Stimulated activated naive CD4-positive, alpha-beta T cell (primary cell): ENCODE measurements around the gene KERA.

Experiments used
- DNase-seq, 6 experiments: peaks; one replicate each; lab custom pipeline; 2025; lab: John Stamatoyannopoulos, UW

Gene KERA

DNA sequence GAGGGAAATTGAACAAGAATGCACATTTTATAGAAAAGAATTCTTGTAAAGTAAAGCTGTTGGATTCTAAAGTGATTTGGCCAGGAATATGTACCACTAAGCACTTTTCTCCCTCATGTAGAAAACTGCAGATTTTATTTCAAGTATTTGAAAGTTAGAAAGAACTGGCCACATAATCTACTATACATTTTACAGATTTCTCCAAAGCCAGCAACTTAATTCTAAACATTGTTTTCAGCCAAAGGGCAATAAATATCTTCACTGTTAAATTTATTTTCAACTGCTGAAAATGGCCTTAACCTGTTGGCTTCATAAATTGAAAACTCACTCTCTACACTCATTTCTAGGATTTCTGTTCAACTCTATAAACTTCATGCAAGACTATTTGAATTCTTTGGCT, 15.6 kb upstream of the KERA start:
- no peak for DNase-seq

DNA sequence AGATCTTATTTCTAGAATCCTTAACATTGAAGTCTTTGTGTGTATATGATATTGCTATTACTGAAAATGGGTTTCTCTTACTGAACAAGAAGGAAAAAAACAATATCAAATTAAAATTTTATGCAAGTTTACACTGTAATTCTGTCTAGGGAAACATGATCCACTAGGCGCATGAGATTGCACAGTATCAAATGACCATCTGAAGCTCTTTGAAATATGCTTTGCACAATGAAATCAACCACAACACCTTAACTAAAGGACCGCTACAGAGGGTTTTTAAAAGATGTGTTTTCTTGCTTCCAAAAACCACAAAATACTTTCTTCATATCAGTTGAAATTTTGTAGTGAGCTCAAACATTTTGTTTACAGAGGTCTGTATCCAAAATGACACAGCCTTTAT, 15.1 kb upstream of the KERA start:
- DNase-seq = no peak

DNA sequence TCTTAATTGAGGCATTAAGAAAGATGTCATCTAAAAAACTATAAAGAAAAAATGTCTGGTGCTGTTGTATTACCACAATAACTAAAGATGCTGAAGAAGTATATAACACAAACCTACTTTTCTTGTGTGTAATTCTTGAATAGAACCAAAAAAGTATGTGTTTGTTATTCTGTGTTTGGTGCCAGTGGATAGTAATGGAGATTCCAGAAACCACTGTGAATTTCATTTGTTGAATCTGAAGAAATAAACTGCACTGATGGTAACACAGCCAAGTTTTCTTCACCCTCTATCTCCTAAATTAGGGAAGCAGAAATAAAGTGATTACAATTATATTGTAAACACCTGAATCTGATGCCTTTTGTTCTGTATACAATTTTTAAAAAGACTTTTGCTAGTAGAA, 13.1 kb upstream of the KERA start:
- no peak for DNase-seq

DNA sequence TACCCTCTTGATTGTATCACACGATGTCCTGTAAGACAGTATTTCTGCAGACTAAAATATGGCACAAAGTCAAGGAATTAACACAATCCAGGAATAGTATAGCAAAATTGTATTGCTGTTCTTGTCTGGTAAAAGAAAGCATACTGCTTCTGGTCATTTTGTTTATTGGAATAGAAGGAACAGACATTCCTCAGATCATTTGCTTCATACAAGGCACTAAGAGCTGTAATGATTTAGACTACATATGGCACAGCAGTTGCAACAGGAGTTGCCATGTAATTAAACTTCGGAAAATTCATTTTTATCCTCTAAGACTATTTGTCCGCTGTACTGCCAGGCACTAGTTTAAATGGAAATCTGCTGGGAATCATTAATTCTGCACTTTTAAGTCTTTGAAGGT, 7.6 kb upstream of the KERA start:
- no peak for DNase-seq

DNA sequence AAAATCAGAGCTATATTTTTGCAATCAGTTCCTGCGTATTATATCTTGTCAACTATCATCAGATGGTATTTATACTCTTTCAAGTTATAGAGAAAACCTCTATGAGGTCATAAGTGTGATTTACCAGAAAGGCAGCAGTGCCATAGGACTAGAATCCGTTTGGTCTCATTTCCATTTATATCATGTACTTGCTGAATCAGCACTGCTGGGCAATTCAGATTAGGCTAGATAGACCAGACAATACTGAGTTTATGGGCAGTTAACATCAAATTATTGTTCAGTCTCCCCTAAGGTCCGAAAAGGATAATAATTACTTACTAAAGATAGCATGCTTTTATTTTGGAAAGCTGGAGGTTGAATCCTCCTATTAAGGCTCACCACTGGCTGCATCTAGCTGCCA, 6.8 kb upstream of the KERA start:
- no peak for DNase-seq

DNA sequence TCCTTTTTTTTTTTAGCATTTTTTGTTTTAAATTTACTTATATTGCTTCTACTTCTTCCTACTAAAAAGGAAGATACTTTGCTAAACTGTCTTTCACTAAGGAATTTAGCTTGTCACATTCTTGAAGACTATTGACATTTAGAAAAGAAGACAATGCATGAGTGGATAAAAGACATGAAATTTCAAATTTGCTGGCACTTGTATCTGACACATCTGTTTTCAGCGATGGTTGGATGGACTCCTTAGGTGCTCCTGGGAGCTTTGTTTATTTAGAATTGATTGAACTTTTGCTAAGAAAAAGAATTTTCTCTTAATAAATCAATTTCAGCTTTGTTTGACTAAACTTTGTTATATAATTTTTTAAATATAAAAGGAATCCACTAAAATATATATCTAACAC, 3.3 kb upstream of the KERA start:
- no peak for DNase-seq

DNA sequence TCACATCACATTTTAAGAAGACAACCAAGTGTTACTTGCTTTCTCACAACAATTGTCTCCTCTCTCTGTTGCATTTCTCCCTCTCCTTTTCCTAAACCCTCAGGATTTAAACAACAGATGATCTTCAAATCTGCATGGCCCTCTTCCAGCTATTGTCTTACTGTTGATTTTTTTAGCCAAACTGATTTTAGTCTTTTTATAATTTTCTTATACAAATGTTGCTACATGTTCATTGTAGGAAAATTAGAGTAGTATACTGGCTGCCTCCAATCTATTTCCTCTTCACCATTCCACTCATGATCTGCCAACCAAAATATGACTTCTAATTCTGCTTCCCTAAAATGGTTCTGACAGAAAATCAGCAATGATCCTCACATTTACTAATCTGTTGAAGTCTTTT, 1.4 kb upstream of the KERA start:
- no peak for DNase-seq

DNA sequence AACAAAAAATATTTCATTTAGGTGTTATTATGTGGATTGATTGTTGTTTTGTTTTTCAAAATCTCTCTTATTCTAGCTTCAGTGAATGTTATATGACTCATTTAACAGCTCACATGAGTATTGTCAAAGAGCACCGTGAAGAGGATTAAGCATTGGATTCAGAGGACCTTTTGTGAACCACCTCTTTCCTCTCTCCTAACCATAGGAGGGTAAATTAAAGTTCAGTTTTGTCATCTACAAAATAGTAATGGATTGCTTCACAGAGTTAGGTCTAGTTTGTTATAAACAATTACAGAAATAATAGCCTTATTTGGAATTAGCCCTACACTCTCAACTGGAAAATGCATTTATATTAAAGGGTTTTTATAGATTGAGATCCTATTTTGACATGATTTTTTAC, 962 bp upstream of the KERA start:
- DNase-seq = no peak

DNA sequence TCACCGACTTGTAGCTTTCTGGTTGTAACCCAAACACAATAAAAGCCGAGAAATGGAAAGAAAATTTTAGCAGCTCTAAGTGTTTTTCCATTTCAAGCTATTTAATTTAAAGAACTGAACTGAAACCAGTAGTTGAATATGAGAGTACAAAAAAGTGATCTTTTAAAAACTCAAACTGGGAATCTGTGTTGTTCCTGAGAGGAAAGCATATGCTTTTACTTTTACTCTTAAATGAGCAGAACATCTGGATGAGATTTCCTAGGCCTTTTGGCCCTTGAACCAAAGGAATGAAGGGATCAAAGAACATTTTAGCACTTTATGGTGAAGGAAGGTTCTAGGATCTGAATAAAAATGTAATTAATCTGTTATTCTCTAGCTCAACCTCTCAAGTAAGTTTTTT, 1.3 kb downstream of the KERA start:
- no peak for DNase-seq

DNA sequence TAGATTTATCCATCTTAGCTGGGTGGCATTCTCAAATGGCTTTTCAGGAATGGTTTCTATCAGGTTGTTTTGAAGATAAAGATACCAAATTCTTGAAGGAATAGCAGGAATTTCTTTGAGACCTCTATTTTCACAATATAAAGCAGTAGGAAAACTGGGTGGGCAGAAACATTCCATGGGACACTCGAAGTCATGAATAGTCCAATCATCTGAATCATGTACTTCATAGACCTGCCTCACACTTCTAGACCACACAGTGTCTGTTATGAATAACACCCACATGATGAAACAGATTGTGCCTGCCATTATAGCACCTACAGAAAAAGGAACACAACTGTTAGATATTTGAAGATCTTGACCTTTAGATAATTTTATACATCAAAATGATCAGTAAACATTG, 1.8 kb downstream of the KERA start:
- DNase-seq = no peak

DNA sequence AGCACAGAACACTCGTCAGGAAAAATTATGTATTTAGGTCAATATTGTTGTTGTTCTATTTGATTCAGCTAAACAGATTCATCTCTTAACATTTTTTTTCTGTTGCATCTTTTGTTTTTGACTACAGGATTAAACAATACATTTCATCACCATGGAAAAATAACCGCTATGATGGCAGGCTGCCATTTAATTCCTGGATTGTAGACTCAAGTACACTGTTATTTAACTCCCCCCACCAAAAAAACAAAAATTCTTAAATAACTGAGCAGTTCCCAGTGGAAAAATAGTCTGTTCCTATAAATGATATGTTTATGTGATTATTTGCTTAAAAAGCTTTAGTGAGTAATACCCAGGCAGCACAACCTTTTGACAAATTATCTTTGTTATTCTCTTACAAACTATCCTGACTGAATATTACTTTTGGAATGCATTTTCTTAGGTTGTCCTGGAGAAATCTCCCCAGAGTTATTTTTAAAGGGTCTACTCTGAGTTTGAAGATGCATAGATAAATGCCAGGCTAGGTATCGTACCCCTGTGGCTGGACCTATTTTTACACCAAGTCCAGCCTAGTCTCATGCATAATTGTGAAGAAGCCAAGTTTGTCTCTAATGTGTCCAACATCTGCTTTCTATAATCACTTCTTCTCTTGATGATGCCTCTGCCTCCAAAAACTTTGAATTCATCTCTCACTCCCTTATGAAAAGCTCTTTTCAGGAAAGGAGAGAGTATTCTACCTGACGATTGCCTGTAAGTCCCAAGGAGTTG, 3.7 kb downstream of the KERA start:
- DNase-seq = no peak

DNA sequence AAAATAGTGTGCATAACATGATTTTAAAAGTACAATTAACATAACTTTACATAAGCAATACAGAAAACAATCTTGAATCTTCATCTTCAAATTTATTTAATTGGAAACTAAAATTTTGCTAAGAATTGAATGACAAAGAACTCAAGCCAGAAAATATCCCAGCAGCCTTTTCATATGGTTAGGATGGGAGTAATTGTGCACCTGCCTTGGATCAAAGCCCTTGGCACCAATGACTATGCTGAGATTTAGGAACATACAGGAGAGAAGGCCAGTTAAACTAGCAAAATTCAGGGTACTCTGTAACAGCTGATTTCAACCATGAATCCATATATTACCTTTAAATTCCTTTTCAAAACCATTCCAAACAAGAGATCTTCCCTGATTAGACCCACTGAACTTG, 5.8 kb downstream of the KERA start:
- DNase-seq = no peak

DNA sequence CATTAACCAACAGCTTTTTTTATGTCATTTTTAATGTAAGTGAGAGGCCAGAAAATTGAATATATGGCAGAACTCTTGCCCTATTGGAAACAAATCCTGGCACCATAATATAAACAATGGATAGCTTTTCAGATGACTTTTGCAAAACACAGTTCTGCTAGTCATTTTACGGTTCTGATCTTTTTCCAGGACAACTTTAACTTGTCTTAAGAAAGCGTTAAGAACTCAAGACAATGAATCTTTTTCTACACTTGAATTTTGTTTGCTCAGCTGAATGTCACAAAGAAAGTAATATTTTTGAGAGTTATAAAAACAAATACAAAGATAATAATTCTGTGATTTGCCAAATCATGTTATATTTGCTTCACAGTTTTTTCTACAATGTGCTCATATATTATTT, 13.2 kb downstream of the KERA start:
- no peak for DNase-seq

DNA sequence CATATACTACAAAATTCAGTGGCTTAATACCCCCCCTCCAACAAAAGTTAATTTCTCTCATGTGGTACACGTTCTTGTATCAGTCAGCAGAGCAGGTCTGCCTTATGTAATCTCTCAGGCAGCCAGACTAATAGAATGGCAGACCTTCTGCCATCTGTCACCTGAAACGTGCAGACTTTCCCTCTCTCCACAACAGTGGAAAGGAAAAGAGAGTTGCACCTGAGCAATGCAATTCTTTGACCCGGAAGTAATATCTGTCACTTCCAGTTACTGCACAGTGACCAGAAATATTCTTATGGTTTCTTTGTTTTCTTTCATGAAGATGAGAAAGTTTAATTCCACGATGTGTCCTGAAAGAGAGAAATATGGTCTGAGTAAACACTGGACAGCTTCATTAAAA, 14.4 kb downstream of the KERA start:
- DNase-seq = no peak

DNA sequence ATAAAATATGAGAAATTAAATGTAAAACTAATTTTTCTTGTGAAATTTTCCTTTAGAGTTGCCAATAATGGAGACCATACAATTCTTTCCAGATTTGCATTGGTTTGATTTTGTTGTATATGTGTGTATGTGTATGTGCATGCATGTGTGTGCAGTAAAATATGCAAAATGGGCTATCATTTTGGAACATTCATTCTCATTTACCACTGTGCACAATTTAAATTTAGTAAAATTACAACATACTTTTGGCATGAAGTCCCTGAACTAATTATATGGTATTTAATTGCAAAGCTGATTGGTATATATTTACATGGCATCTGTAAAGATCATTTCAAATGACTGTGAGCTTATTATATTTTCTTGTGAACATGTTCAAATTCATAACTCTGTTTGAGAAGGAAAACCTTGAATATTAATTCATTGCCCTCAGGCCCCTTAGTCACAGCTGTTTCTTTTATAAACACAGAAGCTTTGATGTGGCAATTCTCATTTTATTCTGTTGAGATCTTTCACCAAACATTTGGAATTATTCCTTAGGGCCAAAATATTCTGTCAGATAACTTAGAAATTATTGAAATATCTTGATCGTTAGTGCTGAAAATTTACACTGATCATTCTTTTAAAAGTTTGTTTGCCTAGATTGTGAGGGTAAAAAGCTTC, 17.6 kb downstream of the KERA start:
- no peak for DNase-seq

DNA sequence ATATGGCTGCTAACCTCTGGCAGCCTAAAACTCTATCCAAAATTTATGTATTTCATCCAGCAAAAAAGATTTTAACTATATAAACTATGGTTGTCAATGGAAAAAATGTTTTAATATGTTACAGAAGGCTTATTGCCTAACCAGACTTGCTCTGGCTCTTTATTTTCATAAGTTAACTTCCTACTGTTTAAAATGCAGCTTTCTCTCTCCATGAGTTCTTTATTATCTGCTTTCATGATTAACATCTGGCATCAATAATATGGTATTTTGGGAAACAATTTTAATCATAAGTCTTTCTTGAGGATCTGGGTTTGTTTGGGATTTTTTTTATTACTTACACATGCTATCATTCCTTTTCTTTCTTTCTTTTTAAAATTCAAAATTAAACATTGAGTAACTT, 20.5 kb downstream of the KERA start:
- DNase-seq = no peak

DNA sequence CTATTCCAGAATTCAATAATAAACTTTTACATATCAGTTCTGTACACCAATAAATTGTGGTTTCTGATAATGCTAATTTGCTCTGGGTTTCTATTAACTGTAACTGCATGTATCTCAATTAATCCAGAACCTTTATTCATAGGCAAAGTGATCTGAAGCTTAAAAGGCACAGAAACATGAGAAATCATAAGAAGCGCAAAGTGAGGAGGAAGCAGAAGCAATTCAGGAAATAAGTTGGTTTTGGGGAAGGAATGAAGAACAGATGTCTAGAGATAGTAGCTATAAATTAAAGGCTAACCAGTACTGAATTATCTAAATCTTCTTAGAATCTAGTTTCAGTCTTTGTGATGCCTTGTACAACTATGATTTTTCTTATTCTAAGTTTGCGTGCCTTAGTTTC, 24.6 kb downstream of the KERA start:
- no peak for DNase-seq

DNA sequence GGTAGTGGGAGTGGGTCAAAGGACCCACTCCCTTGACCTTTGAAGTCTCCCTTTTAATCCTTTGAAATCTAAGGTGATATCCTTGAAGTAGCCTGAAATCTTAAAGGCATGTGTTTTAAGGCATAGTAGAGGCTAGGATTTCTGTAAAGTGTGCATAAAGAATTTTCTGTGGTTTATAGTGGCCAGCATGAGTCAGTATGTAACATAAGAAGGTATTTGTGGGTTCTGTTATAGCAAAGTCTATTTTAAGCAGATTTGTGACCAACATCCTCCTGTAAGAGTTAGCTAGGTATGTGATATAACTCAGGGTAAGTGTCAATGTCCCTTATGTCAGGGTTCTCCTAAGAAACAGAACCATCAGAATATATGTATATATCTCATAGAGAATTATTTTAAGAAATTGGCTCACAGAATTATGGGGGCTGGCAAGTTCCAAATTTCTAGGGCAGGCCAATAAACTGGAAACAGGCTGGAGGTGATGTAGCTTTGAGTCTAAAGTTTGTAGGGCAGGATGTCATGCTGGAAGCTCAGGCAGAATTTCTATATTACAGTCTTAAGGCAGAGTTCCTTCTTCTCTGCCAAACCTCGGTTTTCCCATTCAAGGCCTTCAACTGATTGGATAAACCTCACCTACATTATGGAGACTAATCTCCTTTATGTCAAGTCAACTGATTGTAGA, 34.4 kb downstream of the KERA start:
- no peak for DNase-seq

DNA sequence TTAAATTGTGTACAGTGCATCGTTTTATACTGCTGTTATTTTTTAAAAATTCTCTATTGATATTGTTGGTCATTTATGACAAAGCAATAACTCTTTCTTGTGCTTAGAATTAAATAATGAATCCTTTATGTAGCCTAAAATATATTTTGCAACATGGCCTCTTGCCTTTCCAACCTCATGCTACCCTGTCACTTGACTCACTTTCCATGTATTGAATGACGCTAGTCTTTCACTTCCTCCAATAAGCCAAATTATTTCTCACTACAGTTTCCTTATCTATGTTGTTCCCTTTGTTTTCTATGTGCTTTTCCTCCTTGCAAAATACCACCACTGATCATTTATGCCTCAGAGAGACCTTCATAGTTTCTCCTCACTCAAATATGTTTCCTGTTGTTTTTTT, 36.7 kb downstream of the KERA start:
- DNase-seq = no peak

DNA sequence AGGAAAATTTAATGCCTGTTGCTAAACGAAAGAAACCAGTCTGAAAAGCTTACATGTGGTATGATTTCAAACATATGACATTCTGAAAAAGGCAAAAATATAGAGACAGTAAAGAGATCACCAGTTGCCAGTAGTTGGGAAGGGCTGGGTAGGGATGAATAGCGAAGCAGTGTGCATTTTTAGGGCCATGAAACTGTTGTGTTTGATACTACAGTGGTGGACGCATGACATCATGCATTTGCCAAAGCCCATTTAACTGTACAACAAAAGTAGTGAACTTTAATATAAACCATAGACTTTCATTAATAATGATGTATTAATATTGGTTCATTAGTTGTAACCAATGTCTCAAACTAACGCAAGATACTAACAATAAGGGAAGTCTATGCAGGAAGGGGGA, 38.4 kb downstream of the KERA start:
- no peak for DNase-seq

DNA sequence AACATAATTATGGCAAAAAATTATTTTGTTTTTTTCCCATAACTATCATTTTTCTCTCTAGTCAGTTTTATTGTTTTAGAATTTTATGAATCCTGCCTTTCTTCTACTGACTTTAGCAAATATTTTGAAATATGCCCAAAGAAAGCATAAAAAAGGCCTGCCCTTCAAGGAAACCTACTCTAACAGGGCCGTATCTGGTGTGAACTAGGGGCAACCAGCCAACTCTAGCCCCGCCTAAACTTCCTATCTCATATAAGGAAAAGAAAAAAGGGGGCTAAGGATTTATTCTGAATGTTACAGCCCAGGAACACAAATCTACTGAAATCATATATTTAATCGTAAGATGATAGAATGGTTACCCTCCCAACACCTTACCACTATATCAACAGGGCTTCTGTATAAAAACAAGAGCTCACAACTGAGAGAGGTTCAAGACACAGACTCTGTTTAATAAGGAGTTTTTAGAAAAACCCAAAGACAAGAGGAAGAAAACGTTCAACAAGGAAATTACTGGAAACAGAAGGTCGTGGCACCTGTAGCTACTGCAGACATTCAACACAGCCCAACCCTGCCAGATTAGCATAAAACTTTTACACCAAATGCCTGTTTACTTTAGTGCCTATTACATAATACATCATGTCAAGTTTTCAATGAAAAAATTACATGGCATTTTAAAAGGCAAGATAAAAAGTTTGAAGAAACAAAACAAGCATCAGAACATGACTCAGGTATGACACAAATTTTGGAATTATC, 40.1 kb downstream of the KERA start:
- no peak for DNase-seq

DNA sequence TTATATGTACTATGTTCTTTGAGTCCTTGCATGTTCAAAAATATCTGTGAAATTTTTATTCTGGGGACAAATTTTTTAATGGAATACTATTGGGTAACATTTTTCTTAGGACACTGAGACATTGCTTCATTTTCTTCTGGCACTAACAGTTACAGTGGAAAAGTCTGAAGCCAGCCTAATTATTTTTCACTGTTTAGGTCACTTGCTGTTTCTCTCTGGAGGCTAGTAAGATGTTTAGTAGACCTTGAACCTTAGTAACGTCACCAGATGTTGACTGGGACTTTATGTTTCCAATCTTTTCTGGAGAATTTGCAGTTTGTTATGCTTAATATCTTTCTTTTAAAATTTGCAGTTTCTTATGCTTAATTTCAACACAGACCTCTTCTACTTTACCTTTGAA, 40.8 kb downstream of the KERA start:
- no peak for DNase-seq
